Muscle layer of duodenum (tissue), 2 donors: ENCODE data around the gene LRRC8E.

Experiments
- H3K27ac ChIP-seq: one replicate; pipeline ENCODE4 v1.7.0; 2013; ENCODE audit warnings: mild to moderate bottlenecking, low read length
- H3K27me3 ChIP-seq: one replicate; pipeline ENCODE4 v1.7.0; 2013; ENCODE audit warnings: low read depth, mild to moderate bottlenecking, control low read depth, low read length
- H3K36me3 ChIP-seq, 2 donors: one replicate each; pipeline ENCODE4 v1.7.0; 2013; ENCODE audit warnings: low read length in 2 of 2, control low read depth in 1 of 2, mild to moderate bottlenecking in 1 of 2; ENCODE audit not compliant: insufficient read depth in 2 of 2, control insufficient read depth in 1 of 2
- H3K4me1 ChIP-seq, 2 donors: one replicate each; pipeline ENCODE4 v1.7.0; 2013; ENCODE audit warnings: low read length in 2 of 2, mild to moderate bottlenecking in 2 of 2, control low read depth in 1 of 2, moderate library complexity in 1 of 2; ENCODE audit not compliant: insufficient read depth in 2 of 2, control insufficient read depth in 1 of 2
- H3K4me3 ChIP-seq, 2 donors: one replicate each; pipeline ENCODE4 v1.7.0; 2013; ENCODE audit warnings: low read length in 2 of 2, low read depth in 1 of 2, mild to moderate bottlenecking in 1 of 2
- H3K9me3 ChIP-seq, 2 donors: one replicate each; pipeline ENCODE4 v1.7.0; 2013; ENCODE audit warnings: low read length in 2 of 2, control low read depth in 1 of 2, mild to moderate bottlenecking in 1 of 2; ENCODE audit not compliant: control insufficient read depth in 1 of 2
- donor health status: healthy.

LRRC8E gene

DNA sequence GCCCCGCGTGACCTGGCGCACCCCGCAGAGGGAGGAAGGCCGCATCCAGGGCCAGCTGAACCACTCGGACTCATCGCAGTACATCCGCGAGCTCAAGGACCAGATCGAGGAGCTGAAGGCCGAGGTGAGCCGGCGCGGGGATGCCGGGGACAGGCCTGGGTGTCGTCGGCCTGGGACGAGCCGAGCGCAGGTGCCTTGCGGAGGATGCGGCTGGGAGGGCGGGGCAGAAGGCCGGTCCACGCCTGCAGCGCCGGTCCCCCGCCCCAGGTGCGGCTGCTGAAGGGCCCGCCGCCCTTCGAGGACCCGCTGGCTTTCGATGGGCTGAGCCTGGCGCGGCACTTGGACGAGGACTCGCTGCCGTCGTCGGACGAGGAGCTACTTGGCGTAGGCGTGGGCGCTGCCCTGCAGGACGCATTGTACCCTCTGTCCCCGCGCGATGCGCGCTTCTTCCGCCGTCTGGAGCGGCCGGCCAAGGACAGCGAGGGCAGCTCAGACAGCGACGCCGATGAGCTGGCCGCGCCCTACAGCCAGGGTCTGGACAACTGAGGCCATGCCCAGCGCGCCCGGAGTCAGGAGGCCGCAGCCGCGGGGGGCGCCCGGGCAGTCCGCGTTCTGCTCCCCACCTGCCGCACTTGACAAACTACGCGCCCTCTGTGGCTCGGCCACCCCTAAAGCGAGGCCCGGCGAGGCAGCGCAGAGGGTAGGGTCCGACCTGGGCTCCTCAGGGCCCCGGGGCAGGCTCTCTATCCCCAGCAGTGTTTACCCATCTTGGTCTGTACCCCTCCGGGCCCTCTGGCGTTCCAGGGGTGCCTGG lies 24.9 kb upstream of the LRRC8E start:
- H3K4me1 ChIP-seq: peaks cover 0 to 18% of the 10 kb centered on the region in 2 donors
- no peaks in the 10 kb centered on the region for H3K9me3 ChIP-seq
- H3K4me3 ChIP-seq: no peak overlapping the region
- peaks cover 18% of the 10 kb centered on the region for H3K27me3 ChIP-seq
- peaks cover 0 to 24% of the 10 kb centered on the region in 2 donors for H3K36me3 ChIP-seq
- H3K27ac ChIP-seq: no peak overlapping the region

DNA sequence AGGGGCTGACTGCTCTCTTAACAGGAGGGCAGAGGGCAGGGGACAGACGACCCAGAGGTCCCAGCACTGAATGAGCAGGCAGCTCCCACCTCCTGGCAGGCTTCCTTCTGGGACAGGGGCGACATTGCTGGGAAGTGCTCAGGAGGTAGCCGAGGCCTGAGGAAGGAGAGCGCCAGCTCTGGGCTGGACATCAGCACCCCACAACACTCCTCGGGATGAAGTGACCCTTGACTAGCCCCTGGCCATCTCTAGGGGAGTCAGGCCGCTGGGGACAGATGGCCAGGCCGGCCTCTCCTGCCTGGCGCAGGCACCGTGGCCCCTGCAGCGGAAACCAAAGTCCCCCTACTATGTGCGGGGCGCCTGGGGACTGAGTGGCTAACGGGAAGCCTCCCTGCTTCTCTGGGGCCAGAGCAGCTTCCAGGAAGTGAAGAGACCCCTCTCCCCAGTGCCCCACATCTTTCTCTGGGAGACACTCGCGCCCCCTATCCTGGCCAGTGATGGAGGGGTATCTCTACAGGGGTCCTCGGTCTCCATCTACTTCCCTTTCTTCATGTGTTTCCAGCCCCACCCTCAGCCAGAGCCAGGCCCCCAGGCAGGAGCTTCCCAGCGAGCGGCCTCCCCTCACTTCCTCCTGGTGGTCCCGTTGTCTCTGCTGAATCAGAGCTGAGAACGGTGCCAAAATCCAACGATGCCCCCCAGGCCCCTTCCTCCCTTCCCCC lies 24.2 kb upstream of the LRRC8E start:
- peaks cover 18% of the 10 kb centered on the region for H3K27me3 ChIP-seq
- peaks cover 0 to 18% of the 10 kb centered on the region in 2 donors for H3K36me3 ChIP-seq
- no peak overlapping the region for H3K4me3 ChIP-seq
- no peak overlapping the region for H3K27ac ChIP-seq
- H3K4me1 ChIP-seq: peaks cover 0 to 26% of the 10 kb centered on the region in 2 donors
- H3K9me3 ChIP-seq: no peaks in the 10 kb centered on the region

DNA sequence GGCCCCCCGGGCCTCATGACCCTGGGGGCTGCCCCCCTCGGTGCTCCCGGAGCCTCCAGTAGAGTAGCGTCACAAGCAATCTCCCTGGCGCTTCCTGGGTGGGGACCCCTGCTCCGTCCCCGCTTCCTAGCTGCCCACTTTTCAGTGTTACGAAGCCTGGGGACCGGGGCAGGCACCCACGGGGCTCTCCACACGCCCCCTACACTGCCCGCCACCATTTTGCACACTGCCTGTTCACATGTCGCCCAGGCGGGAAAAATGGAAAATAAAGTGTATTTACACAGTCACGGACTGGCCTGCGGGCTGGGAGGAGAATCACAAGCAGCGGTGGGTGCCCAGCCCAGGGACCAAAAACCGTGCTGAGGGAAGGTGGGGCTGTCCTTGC lies 23.6 kb upstream of the LRRC8E start:
- Histone ChIP-seq H3K27me3 (peaks cover 18% of the 10 kb centered on the region), H3K4me1 (peaks cover 0 to 31% of the 10 kb centered on the region in 2 donors), H3K4me3 (no peak overlapping the region), H3K36me3 (peaks cover 0 to 13% of the 10 kb centered on the region in 2 donors), H3K9me3 (no peaks in the 10 kb centered on the region), H3K27ac (no peak overlapping the region)

DNA sequence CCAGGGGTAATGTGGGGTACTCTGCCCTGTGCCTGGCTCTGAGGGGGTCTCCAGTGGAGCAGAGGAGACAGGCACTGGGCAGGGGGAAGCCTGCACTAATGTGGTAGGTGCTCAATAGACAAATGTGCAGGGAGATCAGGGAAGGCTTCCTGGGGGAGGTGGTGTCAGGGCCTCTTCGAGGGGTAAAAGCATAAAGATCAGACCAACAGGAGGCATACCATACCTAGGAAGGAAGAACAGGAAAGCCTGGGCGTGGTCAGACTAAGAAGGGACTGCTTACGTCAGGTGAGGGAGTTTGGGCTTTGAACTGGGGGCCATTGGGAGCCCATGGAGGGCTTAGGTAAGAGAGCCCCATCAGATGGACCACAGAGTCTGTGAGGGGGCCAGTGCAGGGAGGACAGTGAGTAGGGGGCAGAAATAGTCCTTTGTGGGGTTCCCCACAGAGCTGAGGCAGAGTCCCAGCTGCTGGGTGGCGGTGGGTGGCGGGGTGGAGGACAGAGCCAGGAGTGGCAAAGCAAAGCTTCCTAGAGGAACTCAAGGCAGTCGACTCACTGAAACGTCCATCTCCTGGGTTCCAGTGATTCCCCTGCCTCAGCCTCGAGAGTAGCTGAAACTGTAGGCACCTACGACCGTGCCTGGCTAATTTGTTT lies 22.9 kb upstream of the LRRC8E start:
- H3K4me1 ChIP-seq: peaks cover 0 to 37% of the 10 kb centered on the region in 2 donors
- H3K36me3 ChIP-seq: peaks cover 0 to 10% of the 10 kb centered on the region in 2 donors
- H3K9me3 ChIP-seq: no peaks in the 10 kb centered on the region
- H3K4me3 ChIP-seq: no peak overlapping the region
- no peak overlapping the region for H3K27ac ChIP-seq
- peaks cover 18% of the 10 kb centered on the region for H3K27me3 ChIP-seq

DNA sequence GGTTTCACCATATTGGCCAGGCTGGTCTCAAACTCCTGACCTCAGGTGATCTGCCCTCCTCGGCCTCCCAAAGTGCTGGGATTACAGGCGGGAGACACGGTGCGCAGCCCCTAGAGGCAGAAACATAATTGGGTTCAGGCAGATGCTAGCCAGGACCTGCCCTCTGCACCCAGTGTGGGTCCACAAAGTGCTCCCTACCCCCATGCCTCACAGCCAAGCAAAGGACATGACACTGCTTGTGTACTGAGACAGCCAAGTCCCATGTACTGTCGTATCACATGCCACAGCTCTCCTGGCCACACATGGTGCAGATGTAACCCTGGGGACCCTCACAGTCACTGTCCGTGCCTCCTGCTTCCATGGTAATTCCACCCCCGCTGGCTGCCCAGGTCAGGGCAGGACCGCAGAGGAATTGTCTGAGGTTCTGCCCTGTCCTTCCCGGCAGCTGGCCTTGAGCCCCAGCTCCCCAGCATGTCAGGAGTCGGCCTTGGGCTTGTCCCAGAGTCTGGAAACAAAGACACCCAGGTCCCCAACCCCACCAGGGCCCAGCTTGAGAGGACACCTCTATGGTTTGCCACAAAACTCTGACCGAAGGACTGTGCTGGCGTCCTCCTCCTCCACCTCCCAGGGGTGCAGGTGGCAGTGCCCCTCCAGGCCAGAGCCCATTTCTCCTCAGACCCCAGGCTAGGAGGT lies 21.8 kb upstream of the LRRC8E start:
- Histone ChIP-seq H3K27ac (no peak overlapping the region), H3K4me1 (peaks cover 0 to 47% of the 10 kb centered on the region in 2 donors), H3K4me3 (no peak overlapping the region), H3K9me3 (no peaks in the 10 kb centered on the region), H3K27me3 (peaks cover 13% of the 10 kb centered on the region), H3K36me3 (no peaks in the 10 kb centered on the region)

DNA sequence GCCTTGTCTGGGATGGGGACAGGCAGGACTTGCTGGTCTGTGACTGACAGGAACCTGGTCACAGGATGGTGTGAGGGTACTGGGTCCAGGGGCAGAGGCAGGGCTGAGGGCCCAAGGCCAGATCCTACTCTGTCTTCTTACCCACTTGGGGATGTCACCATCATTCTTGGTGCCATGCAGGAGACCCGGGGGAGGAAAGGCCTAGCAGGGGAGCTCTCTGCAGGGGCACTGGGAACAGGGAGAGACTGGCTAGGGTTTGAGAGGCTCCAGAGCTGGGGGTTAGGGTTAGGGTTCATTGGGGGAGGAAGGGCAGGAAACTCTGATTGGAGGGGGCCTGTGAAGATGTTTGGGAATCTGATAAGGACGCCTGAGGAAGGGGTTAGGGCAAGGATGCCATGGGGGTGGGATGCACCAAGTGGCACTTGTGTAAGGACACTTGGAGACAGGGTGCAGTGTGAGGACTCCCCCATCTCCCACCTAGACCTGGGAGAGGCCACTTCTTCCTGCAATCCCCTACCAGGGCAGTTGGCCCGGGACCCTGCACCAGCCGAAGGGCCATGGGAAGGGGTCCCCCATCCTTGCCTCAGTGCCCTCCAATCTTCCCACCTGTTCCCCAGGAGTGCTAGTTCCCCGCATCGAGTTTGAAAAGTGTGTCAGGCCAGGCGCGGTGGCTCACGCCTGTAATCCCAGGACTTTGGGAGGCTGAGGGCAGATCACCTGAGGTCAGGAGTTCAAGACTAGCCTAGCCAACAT lies 21.0 kb upstream of the LRRC8E start:
- Histone ChIP-seq H3K4me1 (peaks cover 0 to 46% of the 10 kb centered on the region in 2 donors), H3K4me3 (no peak overlapping the region), H3K27ac (no peak overlapping the region), H3K27me3 (peaks cover 11% of the 10 kb centered on the region), H3K36me3 (no peaks in the 10 kb centered on the region), H3K9me3 (no peaks in the 10 kb centered on the region)

DNA sequence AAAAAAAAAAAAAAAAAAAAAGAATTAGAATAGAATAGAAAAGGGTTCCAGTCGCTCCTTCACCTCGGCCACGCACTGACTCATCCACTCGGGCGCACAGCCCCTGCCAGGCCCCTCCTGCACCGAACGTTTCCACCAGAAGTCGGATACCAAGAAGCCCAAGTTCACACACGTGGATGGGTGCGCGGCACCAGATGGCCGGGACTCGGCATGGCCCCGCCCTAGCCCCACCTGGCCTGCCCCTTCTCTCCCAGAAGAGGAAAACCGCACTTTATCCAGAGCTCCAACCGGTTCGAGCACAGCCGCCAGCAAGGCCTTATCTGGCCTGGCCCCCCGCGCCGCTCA lies 20.0 kb upstream of the LRRC8E start:
- Histone ChIP-seq H3K27ac (no peak overlapping the region), H3K27me3 (peaks cover 17% of the 10 kb centered on the region), H3K9me3 (no peaks in the 10 kb centered on the region), H3K4me3 (peak overlapping the region in 1 of 2 donors; percentile 61), H3K4me1 (peaks cover 0 to 50% of the 10 kb centered on the region in 2 donors), H3K36me3 (no peaks in the 10 kb centered on the region)

DNA sequence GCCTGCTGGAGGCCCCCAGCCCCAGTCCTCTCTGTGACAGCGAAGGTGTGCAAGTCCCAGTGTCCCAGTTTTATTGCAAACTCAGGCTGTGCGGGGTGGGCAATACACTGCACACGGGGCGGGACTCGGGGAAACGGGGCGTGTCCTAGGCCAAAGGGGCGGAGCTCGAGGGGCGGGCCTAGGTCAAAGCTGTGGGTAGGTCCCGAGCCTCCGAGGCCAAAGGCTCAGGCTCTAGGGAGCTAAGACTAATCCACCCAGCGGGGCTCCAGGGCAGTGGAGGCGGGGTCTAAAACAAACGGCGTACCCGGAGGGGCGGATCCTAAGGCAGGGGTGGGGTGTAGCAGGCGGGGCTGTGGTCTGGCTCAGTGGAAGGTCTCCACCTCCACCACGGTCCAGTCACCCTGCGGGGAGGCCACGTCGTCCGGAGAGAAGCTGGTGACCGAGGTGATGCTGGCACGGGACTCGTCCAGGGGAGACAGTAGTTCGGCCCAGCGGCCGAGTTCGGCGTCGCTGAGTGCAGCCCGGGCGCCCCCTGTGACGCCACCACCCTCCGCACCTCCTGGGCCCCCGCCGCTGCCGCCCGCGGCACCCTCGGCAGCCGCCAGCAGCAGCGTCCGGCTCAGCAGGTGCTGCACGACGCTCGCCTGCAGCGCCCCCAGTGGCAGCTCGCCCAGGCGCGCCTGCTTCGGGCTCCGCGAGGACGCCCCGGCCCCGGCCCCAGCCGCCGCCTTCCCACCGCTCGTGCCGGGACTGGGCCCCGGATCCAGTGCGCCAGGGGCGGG lies 19.4 kb upstream of the LRRC8E start:
- no peak overlapping the region for H3K27ac ChIP-seq
- peaks cover 21% of the 10 kb centered on the region for H3K27me3 ChIP-seq

DNA sequence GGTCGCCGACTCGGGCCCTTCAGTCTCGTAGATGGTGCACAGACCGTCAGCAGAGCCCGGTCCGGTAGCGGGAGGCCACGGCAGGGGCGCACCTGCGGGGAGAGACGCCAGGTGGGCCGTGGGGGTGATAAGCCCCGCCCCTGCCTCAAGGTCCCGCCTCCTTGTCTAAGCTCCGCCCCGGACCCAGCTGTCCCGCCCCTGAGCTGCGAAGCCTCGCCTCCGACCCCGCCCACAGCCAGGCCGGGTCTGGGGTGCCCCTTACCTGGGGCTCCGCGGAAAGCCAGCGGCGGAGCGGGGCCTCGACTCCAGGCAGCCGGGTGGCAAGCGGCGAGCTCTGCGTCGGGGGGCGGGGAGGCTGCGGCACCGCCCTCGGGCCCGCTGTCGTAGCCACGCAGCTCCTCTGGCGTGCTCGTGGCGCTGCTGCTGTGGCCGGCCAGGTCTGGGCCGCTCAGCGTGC lies 18.8 kb upstream of the LRRC8E start:
- H3K27me3 ChIP-seq: peaks cover 22% of the 10 kb centered on the region
- peaks cover 0 to 61% of the 10 kb centered on the region in 2 donors for H3K4me1 ChIP-seq
- H3K4me3 ChIP-seq: peak overlapping the region in 1 of 2 donors; percentile 61
- no peaks in the 10 kb centered on the region for H3K9me3 ChIP-seq
- no peak overlapping the region for H3K27ac ChIP-seq
- no peaks in the 10 kb centered on the region for H3K36me3 ChIP-seq

More for the DNA sequence above, 19.4 kb upstream of the LRRC8E start:
- H3K4me3 ChIP-seq: peak overlapping the region; percentile 39 to 61
- no peaks in the 10 kb centered on the region for H3K9me3 ChIP-seq
- H3K4me1 ChIP-seq: peaks cover 0 to 56% of the 10 kb centered on the region in 2 donors
- no peaks in the 10 kb centered on the region for H3K36me3 ChIP-seq
